Mucosa of stomach (tissue), 1 donor: Measurements from ENCODE around the gene FAM199X.

ENCODE experiments used
- H3K27me3 ChIP-seq: one replicate; pipeline ENCODE4 v1.7.0; 2013; ENCODE audit warnings: mild to moderate bottlenecking, low read length; ENCODE audit not compliant: control insufficient read depth, insufficient read depth
- H3K36me3 ChIP-seq: one replicate; pipeline ENCODE4 v1.7.0; 2013; ENCODE audit warnings: low read length; ENCODE audit not compliant: control insufficient read depth, insufficient read depth
- H3K4me1 ChIP-seq: one replicate; pipeline ENCODE4 v1.7.0; 2013; ENCODE audit warnings: mild to moderate bottlenecking, low read length; ENCODE audit not compliant: control insufficient read depth, insufficient read depth
- H3K4me3 ChIP-seq: one replicate; pipeline ENCODE4 v1.7.0; 2013; ENCODE audit warnings: low read length
- H3K9ac ChIP-seq: one replicate; pipeline ENCODE4 v1.7.0; 2013; ENCODE audit warnings: mild to moderate bottlenecking, low read length, moderate library complexity
- H3K9me3 ChIP-seq: one replicate; pipeline ENCODE4 v1.7.0; 2013; ENCODE audit warnings: mild to moderate bottlenecking, low read length, moderate library complexity; ENCODE audit not compliant: control insufficient read depth
- donor health status: Pancreatic carcinoma.

The FAM199X gene

DNA sequence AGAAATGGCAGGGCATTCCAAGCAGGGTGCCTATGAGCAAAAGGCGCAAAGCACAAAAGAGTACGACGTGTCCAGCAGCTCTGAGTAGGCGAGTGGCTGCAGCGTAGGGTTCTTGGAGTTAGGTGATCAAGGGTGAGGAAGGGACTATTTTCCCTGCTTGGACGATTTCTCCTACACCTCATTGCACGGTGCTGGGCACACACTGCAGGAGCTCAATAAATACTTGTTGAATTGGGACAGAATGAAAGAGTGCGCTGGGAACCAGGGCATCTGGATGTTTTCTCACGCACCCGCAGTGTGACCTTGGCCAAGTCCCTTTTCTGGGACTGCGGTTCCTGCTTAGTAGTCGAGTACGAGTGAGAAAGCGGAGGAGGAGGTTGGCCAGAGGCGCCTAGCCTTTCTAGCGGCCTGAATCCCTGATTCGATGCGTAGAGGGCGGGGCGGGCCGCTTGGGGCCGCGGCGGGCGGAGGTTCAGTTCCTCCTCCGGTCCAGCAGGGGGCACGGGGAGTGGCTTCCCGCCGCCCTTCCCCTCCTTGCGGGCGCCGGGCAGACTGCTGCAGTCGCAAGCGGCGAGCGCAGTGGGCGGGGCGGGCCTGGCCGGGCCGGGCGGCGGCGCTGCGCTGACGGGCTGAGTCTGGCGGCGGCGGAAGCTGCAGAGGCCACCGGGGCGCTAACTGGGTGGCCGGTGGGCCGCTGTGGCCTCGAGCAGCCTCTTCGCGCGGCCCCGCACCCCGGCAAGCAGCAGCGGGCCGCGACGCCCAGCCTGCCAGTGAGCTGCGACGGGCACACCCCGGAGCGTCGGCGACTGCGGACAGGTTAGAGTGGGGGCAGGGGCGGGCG lies at the start of gene FAM199X:
Gene FAM199X (plus strand): TSS at position 560 of the 841 bp plus-strand sequence. CDS start 333 bp downstream, outside the sequence.
- Histone ChIP-seq H3K9me3 (no peaks in the 10 kb centered on the region), H3K9ac (peak within 1 kb of the TSS; percentile 76), H3K36me3 (no peaks in the 10 kb centered on the region), H3K4me1 (peaks cover 7% of the 10 kb centered on the region), H3K4me3 (peak within 1 kb of the TSS; percentile 41), H3K27me3 (no peaks in the 10 kb centered on the region)

DNA sequence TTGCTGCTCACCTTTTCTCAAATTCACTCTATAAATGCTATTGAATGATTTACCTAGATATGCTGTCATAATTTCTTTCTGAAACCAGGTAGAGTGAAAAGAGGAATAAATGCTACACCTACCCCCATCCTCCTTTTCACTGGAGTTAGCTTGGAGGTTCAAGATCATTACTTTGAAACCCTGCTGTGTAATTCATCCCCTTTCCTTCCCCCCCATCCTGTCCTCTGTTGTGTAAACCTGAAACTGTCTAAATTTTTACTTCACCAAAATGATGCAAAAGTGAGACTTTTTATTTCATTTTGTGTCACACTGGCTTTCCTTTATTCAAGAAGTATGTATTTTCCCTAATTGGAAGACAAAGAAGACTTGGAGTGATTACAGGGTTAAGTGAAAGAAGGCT lies 48.5 kb upstream of the FAM199X start:
- Histone ChIP-seq H3K9ac (no peak overlapping the region), H3K36me3 (no peaks in the 10 kb centered on the region), H3K27me3 (no peaks in the 10 kb centered on the region), H3K9me3 (no peaks in the 10 kb centered on the region), H3K4me3 (no peak overlapping the region), H3K4me1 (no peaks in the 10 kb centered on the region)

DNA sequence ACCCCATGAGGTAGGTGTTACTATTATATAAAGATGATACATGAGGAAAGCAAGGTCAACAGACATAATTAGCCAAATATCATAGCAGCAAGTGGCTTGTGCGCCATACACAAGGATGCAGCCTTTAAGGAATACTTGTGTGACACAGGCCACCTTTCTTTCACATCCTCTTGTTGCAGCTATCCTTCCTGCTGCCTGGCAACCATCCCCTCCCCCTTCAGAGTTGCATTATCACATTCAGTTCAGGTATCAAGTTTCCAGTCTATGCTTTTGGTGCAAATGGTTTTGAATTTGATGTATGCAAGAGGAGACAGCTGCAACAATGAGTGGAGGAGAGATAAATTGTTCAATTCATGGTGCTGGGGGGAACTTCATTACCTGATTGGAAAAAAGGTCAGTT lies 47.5 kb upstream of the FAM199X start:
- no peaks in the 10 kb centered on the region for H3K9me3 ChIP-seq
- H3K9ac ChIP-seq = no peak overlapping the region
- H3K4me3 ChIP-seq = no peak overlapping the region
- H3K36me3 ChIP-seq = no peaks in the 10 kb centered on the region
- H3K4me1 ChIP-seq = no peaks in the 10 kb centered on the region
- no peaks in the 10 kb centered on the region for H3K27me3 ChIP-seq

DNA sequence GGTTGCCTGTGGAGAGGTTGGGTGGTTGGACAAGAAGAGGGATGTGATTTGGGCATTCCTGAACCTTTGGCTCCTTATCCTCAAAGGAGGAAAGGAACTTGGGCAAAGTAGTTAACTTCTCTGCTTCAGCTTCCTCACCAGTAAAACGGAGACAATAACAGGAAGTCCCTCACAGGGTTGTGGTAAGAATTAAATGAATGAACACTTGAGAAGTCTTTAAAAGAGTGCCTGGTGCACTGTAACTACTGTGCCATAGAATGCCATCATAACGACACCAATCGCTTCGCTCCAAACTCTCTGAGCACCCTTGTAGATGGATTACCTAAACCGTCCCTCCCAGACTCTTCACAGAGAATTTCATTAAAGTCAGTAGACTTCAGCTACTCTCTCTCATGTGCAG lies 43.4 kb upstream of the FAM199X start:
- no peak overlapping the region for H3K9ac ChIP-seq
- H3K27me3 ChIP-seq = no peaks in the 10 kb centered on the region
- no peaks in the 10 kb centered on the region for H3K4me1 ChIP-seq
- H3K4me3 ChIP-seq = no peak overlapping the region
- no peaks in the 10 kb centered on the region for H3K36me3 ChIP-seq
- H3K9me3 ChIP-seq = no peaks in the 10 kb centered on the region

DNA sequence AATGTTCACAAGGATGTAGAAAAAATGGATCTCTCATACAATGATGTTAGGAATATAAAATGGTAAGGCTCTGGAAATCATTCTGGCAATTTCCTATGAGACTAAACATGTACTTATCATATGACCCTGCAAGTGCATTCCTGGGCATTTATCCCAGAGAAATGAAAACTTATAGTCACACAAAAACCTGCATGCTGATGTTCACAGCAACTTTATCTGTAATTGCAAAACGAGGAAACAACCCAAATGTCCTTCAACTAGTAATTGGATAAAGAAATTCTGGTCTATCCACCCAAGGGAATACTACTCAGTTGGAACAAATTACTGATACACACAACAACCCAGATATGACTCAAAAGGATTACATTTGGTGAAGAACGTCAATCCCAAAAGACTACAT lies 39.4 kb upstream of the FAM199X start:
- Histone ChIP-seq H3K4me3 (no peak overlapping the region), H3K9ac (no peak overlapping the region)

DNA sequence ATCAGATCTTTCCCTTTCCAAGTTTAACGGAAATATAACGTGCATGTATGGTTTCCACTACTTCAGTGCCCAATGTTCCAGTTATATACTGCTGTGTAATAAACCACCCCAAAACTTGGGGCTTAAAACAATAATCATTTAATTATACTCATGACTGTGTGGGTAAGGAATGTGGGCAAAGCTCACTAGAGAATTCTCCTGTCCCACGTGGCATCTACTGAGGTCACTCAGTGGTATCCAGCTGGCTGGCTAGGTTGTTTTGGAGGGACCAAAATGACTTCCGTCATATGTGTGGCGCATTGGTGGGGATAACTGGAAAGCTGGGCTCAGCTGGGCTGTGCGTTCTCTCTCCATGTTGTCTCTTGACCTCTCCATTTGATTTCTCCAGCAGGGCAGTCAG lies 35.4 kb upstream of the FAM199X start:
- H3K9ac ChIP-seq = no peak overlapping the region
- H3K9me3 ChIP-seq = no peaks in the 10 kb centered on the region

More for the DNA sequence above, 39.4 kb upstream of the FAM199X start:
- Histone ChIP-seq H3K9me3 (no peaks in the 10 kb centered on the region), H3K4me1 (no peaks in the 10 kb centered on the region), H3K27me3 (no peaks in the 10 kb centered on the region), H3K36me3 (no peaks in the 10 kb centered on the region)

DNA sequence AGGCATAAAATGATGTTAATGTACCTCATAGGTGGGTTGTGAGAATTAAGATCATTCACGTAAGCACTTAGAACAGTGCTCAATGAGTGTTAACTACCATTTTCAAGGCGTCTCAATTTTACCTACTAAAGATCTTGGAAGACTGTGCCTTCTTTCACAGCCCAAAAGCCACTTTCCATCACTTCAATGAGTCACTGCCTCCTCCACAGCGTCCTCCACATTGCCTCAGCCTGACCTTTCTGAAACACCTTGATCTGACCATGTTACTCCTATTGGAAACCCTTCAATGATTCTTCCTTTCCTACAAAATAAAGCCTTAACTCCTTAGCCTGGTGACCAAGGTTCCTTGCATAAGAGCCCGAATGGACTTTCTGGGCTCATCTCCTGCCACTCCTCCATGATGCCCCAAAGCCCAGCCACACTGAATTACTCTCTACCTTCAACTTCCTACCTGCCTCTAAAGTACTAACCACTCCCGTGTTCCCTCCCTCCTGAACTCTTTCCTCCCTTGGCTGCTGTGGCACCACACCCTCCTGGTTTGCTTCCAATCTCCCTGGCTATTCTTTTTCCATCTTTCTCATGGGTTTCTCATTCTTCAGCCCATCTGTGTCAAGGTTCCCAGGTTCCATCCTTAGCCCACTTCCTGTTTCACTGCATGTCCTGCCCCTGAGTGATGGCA lies 31.5 kb upstream of the FAM199X start:
- H3K4me3 ChIP-seq = no peak overlapping the region
- no peak overlapping the region for H3K9ac ChIP-seq
- no peaks in the 10 kb centered on the region for H3K9me3 ChIP-seq
- peaks cover 6% of the 10 kb centered on the region for H3K4me1 ChIP-seq
- no peaks in the 10 kb centered on the region for H3K27me3 ChIP-seq
- no peaks in the 10 kb centered on the region for H3K36me3 ChIP-seq

More for the DNA sequence above, 35.4 kb upstream of the FAM199X start:
- no peaks in the 10 kb centered on the region for H3K27me3 ChIP-seq
- no peak overlapping the region for H3K4me3 ChIP-seq
- peaks cover 6% of the 10 kb centered on the region for H3K4me1 ChIP-seq
- H3K36me3 ChIP-seq = no peaks in the 10 kb centered on the region

DNA sequence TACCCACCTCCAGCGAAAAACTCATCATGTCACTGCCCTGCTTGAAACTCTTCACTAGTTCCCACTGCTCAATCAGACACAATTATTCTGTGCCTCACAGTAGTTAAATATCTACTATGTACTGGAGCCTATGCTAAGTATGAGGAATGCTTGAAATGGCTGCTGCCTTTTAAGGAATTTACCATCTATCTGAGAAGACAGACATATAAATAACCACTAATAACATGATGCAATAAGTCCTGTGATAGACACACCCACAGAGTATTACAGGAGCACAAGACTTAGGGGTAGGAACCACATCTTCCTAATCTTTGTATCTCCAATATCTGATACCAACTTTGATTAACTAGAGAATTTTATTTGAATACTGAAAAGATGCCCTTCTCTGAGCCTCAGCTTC lies 30.6 kb upstream of the FAM199X start:
- H3K9ac ChIP-seq = no peak overlapping the region
- no peaks in the 10 kb centered on the region for H3K36me3 ChIP-seq
- no peak overlapping the region for H3K4me3 ChIP-seq
- H3K9me3 ChIP-seq = no peaks in the 10 kb centered on the region
- no peaks in the 10 kb centered on the region for H3K27me3 ChIP-seq
- peaks cover 6% of the 10 kb centered on the region for H3K4me1 ChIP-seq

DNA sequence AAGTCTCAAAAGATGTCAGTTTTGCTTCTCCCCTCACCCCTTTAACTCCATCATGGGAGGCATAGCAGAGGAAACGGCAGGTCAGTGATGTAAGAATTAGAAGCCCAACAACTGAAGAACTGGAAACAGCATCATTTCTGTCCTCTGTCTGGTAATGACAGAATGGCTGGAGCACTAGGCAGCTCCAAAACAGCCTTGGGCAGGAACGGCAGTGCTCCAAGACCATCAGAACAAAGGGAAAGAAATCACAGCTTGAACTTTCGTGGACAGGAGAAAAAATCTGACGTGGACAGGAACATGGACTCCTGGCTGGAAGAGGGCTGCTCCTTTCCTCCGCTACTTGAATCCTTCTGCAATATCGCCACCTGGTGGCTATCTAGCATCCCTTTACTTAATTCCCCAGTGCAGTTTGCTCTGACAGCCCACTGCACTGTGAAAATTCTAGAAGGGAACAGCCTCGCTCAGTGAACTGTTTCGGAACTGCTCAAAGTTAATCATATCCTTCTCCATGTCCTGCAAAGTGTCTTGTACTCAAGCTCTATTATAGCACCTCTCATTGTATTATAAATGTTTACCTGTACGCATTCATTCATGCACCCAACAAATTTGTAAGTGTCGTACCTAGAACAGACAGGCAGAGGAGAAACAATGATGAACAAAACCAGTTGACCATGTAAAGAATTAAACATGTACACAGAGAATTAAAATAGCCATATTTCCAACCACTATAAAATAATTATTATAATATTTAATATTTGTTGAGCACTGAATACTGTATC lies 29.8 kb upstream of the FAM199X start:
- Histone ChIP-seq H3K36me3 (no peaks in the 10 kb centered on the region), H3K4me3 (no peak overlapping the region), H3K9ac (no peak overlapping the region), H3K4me1 (peaks cover 6% of the 10 kb centered on the region), H3K27me3 (no peaks in the 10 kb centered on the region), H3K9me3 (no peaks in the 10 kb centered on the region)

DNA sequence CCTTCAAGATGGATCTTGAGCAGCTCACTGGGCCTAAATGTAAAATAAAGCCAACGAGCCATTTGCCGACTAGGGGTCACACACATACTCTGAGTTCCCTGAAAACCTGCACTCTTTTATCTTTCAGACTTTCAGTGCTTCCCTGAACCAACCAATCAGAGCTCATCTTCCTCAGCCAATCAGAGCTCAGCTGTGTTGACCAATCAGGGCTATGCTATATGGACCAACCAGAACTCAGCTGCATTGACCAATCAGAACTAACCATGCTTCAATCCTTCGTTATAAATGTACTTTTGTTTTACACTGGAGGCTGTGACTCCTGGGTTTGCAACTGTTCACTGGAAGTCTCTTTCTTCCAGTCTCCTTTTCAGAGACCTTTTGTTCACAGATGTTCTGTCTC lies 28.8 kb upstream of the FAM199X start:
- Histone ChIP-seq H3K9ac (no peak overlapping the region), H3K4me1 (peaks cover 6% of the 10 kb centered on the region), H3K27me3 (no peaks in the 10 kb centered on the region), H3K4me3 (no peak overlapping the region), H3K9me3 (no peaks in the 10 kb centered on the region), H3K36me3 (no peaks in the 10 kb centered on the region)

DNA sequence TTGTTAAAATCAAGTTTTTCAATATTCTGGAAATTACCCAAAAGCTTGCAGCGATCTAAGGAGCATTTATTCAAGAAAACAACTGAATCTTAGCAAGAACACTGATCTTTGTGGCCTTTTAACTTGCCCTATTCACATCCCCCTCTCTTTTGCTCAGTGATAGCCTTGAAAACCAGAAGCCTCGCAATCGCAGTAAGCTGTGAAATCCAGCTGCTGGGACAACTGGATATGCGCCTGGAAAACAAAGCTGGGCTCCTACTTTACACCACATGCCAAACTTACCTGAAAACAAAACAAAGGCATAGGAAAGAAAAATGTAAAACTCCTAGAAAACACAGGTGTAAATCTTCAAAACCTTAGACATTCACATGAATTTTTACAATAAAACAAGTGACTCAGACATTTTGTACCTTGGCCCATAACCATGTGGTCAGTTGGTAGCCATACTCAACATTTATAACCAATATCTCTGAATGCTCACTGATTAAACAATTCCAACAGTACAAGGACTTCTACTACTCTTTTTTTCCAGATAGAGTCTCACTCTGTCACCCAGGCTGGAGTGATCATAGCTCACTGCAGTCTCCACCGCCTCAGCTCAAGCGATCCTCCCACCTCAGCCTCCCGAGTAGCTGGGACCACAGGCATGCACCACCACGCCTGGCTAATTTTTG lies 25.0 kb upstream of the FAM199X start:
- Histone ChIP-seq H3K27me3 (no peaks in the 10 kb centered on the region), H3K4me1 (no peaks in the 10 kb centered on the region), H3K9me3 (no peaks in the 10 kb centered on the region), H3K4me3 (no peak overlapping the region), H3K36me3 (no peaks in the 10 kb centered on the region), H3K9ac (no peak overlapping the region)
